ENCODE results near the gene RAD51B. TPM values are rescaled to one million over a fixed set of nuclear protein-coding genes. Genes with fewer than 3 reads are reported as not detected.

The RAD51B gene
- polyA plus RNA-seq, 3 donors: 3.6 to 11.6 (median 9.4) TPM

DNA sequence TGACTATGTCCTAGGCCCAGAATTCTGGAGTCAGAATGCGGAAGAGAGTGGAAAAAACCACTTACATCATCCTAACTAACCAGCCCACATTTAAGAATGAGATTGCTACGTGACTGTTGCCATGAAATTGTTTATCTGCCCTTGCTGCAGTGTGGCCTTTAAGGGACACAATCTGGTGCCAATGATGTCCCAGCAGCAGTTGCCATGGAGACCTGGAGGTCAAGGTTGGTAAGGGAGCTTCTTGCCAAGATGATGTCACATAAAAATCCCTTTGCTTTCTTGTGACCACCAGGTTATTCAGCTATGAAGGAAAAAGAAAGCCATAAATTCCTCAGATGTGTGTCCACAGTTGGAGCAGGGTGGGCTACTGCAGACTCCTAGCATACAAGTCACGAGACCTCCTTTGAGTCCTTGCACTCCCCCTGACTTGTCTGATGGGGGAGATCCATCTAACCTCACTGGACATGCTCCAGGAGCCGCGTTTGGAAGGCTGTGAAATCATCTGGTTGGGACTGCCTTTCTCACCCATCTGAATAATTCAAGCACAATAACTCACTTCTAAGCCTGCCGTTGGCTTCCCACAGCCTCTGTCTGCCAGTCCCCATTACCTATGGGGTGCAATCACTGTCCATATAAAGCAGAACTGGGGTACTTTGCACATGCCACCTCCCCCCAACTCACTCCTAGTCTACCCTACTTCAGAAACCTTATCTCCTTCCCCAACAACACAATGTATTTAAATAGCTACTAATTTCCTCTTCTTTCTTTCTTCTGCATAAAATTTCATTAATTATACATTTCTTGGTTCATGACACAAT lies 807.7 kb downstream of the RAD51B start:
- TF ChIP-seq, protein P1, sequence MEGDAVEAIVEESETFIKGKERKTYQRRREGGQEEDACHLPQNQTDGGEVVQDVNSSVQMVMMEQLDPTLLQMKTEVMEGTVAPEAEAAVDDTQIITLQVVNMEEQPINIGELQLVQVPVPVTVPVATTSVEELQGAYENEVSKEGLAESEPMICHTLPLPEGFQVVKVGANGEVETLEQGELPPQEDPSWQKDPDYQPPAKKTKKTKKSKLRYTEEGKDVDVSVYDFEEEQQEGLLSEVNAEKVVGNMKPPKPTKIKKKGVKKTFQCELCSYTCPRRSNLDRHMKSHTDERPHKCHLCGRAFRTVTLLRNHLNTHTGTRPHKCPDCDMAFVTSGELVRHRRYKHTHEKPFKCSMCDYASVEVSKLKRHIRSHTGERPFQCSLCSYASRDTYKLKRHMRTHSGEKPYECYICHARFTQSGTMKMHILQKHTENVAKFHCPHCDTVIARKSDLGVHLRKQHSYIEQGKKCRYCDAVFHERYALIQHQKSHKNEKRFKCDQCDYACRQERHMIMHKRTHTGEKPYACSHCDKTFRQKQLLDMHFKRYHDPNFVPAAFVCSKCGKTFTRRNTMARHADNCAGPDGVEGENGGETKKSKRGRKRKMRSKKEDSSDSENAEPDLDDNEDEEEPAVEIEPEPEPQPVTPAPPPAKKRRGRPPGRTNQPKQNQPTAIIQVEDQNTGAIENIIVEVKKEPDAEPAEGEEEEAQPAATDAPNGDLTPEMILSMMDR (IDR thresholded peaks at IDR 0.05): no peak
- peaks cover 10 to 17% of the 10 kb centered on the region in 2 donors for H3K36me3 Mint-ChIP-seq
- peak overlapping the region in 1 of 7 donors; percentile 50 for H3K27ac Mint-ChIP-seq

DNA sequence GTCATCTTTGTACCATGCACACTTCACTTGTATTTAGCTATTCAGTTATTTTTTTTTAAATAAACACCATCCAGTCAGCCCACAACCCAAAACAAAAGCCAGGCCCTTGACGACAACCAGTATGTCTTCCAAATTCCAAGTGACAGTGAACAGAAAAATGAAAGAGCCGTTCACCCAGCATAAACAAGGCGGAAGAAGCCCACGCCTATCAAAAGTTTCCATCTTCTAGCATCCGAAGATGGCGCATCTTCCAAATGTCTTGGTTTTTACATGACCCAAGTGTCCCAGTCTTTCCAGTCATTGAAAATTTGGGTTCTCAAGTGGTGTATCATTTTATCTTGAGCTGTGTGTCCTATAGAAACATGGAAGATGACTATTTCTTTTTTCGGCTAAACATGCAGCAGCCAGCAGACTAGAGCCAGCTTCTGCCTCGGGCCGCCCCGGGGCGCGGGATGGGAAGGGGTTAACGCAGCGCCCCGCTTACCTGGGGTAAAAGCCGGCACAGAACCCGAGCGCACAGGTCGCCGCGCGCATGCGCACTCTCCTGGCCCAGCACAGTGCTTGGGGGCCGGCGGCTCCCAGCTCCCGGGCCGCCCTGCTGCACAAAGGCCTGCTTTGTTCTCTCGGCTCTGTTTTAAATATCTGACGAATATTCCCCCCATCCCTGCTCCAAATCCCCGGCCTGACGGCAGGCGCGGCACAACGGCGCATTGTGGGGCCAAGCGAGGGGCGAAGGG lies 808.5 kb downstream of the RAD51B start:
- H3K4me3 Mint-ChIP-seq: peak overlapping the region; percentile 73 to 89
- H3K9me3 ChIP-seq (replicated peaks in 1 of 2; ENCODE audit: control insufficient read depth in 1 of 2, insufficient read depth in 1 of 2, low read length in 2 of 2): no peaks in the 10 kb centered on the region
- no peaks in the 10 kb centered on the region for H4K20me1 ChIP-seq (ENCODE audit: insufficient read depth, low read length)
- H3K36me3 ChIP-seq (replicated peaks in 1 of 2; ENCODE audit: control insufficient read depth in 1 of 2, insufficient read depth in 2 of 2, low read length in 2 of 2): no peaks in the 10 kb centered on the region
- H3K79me2 ChIP-seq (ENCODE audit: insufficient read depth, low read length): no peaks in the 10 kb centered on the region
- H3K27me3 ChIP-seq (ENCODE audit: control insufficient read depth in 2 of 2, insufficient read depth in 2 of 2, low read length in 2 of 2): peaks cover 0 to 18% of the 10 kb centered on the region in 2 donors
- peaks cover 0 to 12% (median 4%) of the 10 kb centered on the region in 7 donors for H3K9me3 Mint-ChIP-seq
- peaks cover 16 to 35% (median 30%) of the 10 kb centered on the region in 3 donors for H3K27me3 Mint-ChIP-seq (ENCODE audit: low read depth in 3 of 3)
- peak overlapping the region; percentile 27 to 70 (median 28) for H3K4me3 ChIP-seq (replicated peaks in 1 of 3; ENCODE audit: low read depth in 2 of 3, low read length in 3 of 3)
- peaks cover 32% of the 10 kb centered on the region for H3K4me1 Mint-ChIP-seq
- peak in 2 of 3 donors; percentile 30 to 31 for DNase-seq
- 40% methylated on average over 33 of the region's 37 CpGs for WGBS (ENCODE audit: insufficient coverage)
- peak overlapping the region; percentile 84 for H2AFZ ChIP-seq (ENCODE audit: insufficient read depth, low read depth, low read length, poor library complexity, severe bottlenecking)
- intact Hi-C loops (cut with micrococcal nuclease): no loop called here
- no peak overlapping the region for H3K27ac ChIP-seq (ENCODE audit: low read depth in 1 of 2, low read length in 2 of 2)
- peaks cover 31 to 33% of the 10 kb centered on the region in 2 donors for H3K4me1 ChIP-seq (ENCODE audit: control insufficient read depth in 1 of 2, insufficient read depth in 2 of 2, low read length in 2 of 2)
- peak overlapping the region in 4 of 7 donors; percentile 12 to 55 (median 43) for H3K27ac Mint-ChIP-seq
- TF ChIP-seq, protein P1 (IDR thresholded peaks at IDR 0.05): no peak
- peaks cover 13 to 17% of the 10 kb centered on the region in 2 donors for H3K36me3 Mint-ChIP-seq
- peak overlapping the region; percentile 80 for H3K4me2 ChIP-seq (replicated peaks; ENCODE audit: extremely low read depth, low read length, poor library complexity, severe bottlenecking)
- H3K9ac ChIP-seq (ENCODE audit: insufficient read depth, low read length, poor library complexity, severe bottlenecking): peak overlapping the region; percentile 45

More for the DNA sequence above, 807.7 kb downstream of the RAD51B start:
- H3K79me2 ChIP-seq (ENCODE audit: insufficient read depth, low read length): no peaks in the 10 kb centered on the region
- H3K27me3 ChIP-seq (ENCODE audit: control insufficient read depth in 2 of 2, insufficient read depth in 2 of 2, low read length in 2 of 2): peaks cover 0 to 18% of the 10 kb centered on the region in 2 donors
- no peaks in the 10 kb centered on the region for H4K20me1 ChIP-seq (ENCODE audit: insufficient read depth, low read length)
- H3K4me3 ChIP-seq (replicated peaks in 1 of 3; ENCODE audit: low read depth in 2 of 3, low read length in 3 of 3): no peak overlapping the region
- H3K4me1 ChIP-seq (ENCODE audit: control insufficient read depth in 1 of 2, insufficient read depth in 2 of 2, low read length in 2 of 2): peaks cover 30 to 31% of the 10 kb centered on the region in 2 donors
- no peaks in the 10 kb centered on the region for H3K36me3 ChIP-seq (replicated peaks in 1 of 2; ENCODE audit: control insufficient read depth in 1 of 2, insufficient read depth in 2 of 2, low read length in 2 of 2)
- H2AFZ ChIP-seq (ENCODE audit: insufficient read depth, low read depth, low read length, poor library complexity, severe bottlenecking): no peak overlapping the region
- H3K9ac ChIP-seq (ENCODE audit: insufficient read depth, low read length, poor library complexity, severe bottlenecking): no peak overlapping the region
- H3K27me3 Mint-ChIP-seq (ENCODE audit: low read depth in 3 of 3): peaks cover 16 to 35% (median 30%) of the 10 kb centered on the region in 3 donors
- no peak overlapping the region for H3K27ac ChIP-seq (ENCODE audit: low read depth in 1 of 2, low read length in 2 of 2)
- peaks cover 0 to 10% (median 4%) of the 10 kb centered on the region in 7 donors for H3K9me3 Mint-ChIP-seq
- peak overlapping the region in 1 of 2 donors; percentile 89 for H3K4me3 Mint-ChIP-seq
- DNase-seq: no peak
- no peaks in the 10 kb centered on the region for H3K9me3 ChIP-seq (replicated peaks in 1 of 2; ENCODE audit: control insufficient read depth in 1 of 2, insufficient read depth in 1 of 2, low read length in 2 of 2)
- H3K4me2 ChIP-seq (replicated peaks; ENCODE audit: extremely low read depth, low read length, poor library complexity, severe bottlenecking): no peak overlapping the region
- peaks cover 31% of the 10 kb centered on the region for H3K4me1 Mint-ChIP-seq
- 95% methylated on average over 5 of the region's 6 CpGs for WGBS (ENCODE audit: insufficient coverage)
- intact Hi-C loops (cut with micrococcal nuclease): no loop called here
